GM12865 (cell line): ENCODE measurements around the gene BIRC7.

Experiments
- DNase-seq: peaks from one replicate; pipeline ENCODE4 v3.0.0; 2010; ENCODE audit warnings: low read depth
- H3K4me3 ChIP-seq: 2 replicates; pipeline ENCODE4 v1.5.1; 2011; ENCODE audit warnings: mild to moderate bottlenecking, low read depth, low read length, control low read depth
- CTCF ChIP-seq: IDR thresholded peaks from 2 replicates; pipeline ENCODE4 v1.5.1; 2011; ENCODE audit warnings: low read length, control low read depth, low read depth, inconsistent platforms; ENCODE audit not compliant: insufficient read depth; ENCODE audit errors: missing control alignments

Gene BIRC7

GRCh38 chr20:63238514-63239125 lies 2.9 kb downstream of the BIRC7 start:
- DNase-seq = no peak
- H3K4me3 ChIP-seq = no peak overlapping the region
- TF ChIP-seq CTCF = no peak

- TF ChIP-seq CTCF = no peak
- H3K4me3 ChIP-seq = no peak overlapping the region
- DNase-seq = no peak
Measured at GRCh38 chr20:63239431-63239830, 3.7 kb downstream of the BIRC7 start.

GRCh38 chr20:63240004-63240403 lies 4.3 kb downstream of the BIRC7 start:
- no peak for TF ChIP-seq CTCF
- H3K4me3 ChIP-seq = no peak overlapping the region
- DNase-seq = no peak

- no peak for DNase-seq
- no peak overlapping the region for H3K4me3 ChIP-seq
Measured at GRCh38 chr20:63241272-63241671, 5.6 kb downstream of the BIRC7 start.

GRCh38 chr20:63242736-63243135 lies 7.0 kb downstream of the BIRC7 start:
- no peak overlapping the region for H3K4me3 ChIP-seq
- no peak for DNase-seq
- no peak for TF ChIP-seq CTCF

More at GRCh38 chr20:63241272-63241671, 5.6 kb downstream of the BIRC7 start:
- no peak for TF ChIP-seq CTCF

- no peak for TF ChIP-seq CTCF
- DNase-seq = no peak
- no peak overlapping the region for H3K4me3 ChIP-seq
Measured at GRCh38 chr20:63243604-63244247, 8.0 kb downstream of the BIRC7 start.

- no peak for DNase-seq
- H3K4me3 ChIP-seq = no peak overlapping the region
- no peak for TF ChIP-seq CTCF
Measured at GRCh38 chr20:63244468-63244867, 8.8 kb downstream of the BIRC7 start.
